HG03521 (cell line): ENCODE results near the gene ZNF827.

Experiments used
- ATAC-seq: cut with Tn5 transposase; IDR thresholded peaks from one replicate; pipeline ENCODE4 v1.9.1; 2021; ENCODE audit warnings: mild to moderate bottlenecking, moderate library complexity; ENCODE audit not compliant: unreplicated experiment

Gene ZNF827

DNA sequence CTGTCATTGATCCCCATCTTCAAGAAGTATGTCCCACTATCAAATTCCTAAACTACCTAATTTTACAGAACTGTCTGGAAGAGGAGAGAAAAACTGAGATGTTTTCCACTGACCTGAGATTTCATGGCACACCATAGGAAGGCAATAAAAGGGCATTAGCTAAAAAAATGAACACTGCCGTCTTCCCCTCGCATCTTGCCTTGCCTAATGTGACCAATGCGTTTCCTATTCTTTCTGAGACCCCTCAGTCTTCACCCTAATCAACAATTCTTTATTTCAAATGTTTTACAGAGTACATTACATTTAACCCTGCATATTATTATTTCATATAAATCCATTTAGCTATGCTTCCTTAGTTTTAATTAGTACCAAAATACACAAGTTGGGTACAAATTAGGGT is 43.6 kb downstream of the ZNF827 start:
- ATAC-seq: no peak

DNA sequence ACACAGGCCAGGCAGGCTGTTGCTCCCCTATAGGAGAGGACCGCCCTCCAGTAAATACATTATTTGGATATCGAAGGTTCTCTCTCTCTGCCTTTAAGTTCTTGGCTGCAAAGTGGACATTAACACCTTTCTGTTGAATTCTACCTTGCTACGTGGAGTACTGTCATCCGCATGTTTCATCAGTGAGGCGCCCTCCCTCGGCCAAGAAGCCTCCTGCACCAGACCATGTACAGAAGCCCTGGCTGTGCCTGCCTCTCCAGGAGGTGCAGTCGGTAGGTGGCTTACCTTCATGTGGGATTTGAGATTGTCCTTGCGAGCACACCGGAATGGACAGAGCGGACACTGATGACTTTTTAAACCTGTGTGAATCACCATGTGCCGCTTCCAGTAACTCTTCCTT is 46.7 kb downstream of the ZNF827 start:
- ATAC-seq: no peak

DNA sequence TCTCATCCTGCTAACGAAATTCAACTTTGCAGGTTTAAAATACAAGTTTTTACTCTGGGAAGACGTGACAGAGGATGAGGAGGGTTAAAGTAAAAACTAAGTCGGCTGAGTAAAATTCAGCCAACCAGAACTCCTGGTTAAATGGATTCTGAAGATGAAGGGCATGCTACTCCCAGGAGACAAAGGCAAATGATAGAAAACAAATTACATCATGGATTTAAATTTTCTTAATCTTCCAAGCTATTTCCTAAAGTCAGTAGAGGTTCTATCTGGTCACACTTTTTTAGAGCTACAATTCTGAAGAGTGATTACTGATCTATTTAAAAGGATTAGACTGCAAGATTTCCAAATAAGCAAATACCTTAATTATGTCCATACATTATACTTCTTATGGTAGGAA is 47.9 kb downstream of the ZNF827 start:
- ATAC-seq: no peak

DNA sequence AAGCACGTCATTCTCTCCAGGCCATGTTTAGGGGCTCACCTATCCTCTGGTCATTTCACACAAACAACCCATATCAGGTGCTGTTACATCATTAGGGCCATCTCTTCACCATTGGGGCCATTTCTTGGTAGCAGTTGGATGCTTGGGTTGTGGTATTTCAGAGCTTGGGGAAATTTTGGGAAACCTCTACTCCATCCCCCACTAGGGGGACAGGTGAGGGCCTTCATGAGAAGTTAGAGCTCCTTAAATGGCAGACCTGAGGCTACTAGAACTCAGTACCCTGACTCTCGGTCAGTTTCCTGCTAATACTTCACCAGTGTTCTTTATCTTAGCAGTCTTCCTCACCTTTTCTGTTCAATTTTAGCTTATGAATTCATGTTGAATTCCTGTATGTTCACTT is 50.2 kb downstream of the ZNF827 start:
- ATAC-seq: no peak

DNA sequence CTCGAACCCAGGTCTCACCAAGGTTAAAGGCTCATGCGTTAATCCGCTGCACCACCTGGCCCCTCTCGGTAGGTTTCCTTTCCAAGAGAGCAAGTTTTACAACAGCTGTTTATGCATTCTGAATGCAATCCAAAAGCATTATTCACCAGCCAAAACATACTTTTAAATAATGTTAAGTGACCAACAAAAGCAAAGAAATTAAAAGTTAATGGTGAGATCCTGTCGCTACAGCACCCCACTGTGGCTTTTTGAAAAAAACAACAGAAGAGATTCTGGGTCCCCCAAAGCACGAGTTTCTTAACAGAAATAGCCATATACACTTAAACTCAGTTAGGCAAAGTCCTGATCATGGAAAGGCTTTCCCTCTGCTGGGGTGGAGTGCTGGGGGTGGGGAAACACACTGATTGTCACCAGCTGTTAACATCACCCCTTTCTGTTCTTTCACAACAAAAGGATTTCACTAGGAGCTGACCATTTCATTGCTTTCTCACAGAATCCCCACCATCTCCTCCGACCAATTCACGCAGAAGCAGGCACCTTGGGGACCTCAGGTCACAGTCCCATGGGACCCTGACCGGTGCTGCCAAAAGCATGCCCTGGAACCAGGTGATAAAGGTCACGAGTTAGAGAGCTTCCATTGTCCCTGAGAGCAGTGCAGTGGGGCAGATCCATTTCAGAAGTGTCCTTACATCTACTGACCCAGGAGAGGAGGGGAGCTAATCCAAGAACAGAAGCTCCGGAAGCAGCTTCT is 51.2 kb downstream of the ZNF827 start:
- no peak for ATAC-seq

DNA sequence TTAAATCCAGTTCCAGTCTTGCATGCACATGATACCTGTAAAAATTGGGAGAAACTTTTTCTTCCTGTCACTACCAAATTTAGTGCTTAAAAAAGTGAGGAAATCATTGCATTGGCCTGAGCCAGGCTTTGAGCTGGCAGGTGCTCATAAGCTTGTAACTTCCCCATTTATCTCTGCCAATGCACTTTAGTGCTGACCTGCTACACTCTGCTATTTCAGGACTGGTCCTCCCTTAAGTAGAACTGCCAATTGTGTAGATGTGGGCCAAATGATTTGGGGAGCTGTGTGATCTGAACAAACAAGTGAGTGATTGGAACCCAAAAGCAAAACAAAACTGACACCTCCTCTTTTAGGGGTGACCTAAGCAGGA is 51.8 kb downstream of the ZNF827 start:
- ATAC-seq: no peak

DNA sequence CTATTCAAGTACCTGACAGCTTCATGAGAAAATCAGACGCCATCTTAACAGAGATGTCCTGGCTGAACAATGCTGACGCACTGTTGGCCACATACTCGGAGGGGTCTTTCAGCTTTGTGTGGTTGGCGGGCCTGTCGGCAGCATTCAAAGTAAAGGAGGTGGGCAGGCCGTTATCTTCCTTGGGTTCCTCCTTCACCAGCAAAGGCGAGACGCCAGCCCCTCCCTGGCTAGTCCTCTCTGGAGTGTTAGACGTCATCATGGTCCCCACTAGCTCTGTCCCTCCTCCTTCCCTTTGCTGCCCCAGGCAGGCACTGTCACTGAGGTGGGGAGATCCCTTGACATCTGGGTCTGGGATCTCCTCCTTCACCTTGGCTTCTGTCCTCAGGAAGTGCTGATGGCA is 53.0 kb downstream of the ZNF827 start:
- ATAC-seq: no peak

DNA sequence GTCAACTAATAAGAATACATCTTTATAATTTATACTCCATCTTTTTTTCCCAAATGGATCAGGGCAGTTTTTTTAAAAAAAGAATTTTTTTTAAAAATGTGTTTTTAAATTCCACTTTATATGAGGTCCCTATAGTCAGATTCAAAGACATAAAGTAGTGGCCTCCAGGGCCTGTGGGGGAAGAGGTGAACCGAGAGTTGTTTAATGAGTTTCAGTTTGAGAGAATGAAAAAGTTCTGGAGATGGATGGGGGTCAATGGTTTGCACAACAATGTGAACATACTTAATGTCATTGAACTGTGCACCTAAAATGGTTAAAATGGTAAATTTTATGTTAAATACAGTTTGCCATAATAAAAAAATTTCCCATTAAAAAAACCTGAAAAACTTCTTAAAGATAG is 53.8 kb downstream of the ZNF827 start:
- no peak for ATAC-seq

DNA sequence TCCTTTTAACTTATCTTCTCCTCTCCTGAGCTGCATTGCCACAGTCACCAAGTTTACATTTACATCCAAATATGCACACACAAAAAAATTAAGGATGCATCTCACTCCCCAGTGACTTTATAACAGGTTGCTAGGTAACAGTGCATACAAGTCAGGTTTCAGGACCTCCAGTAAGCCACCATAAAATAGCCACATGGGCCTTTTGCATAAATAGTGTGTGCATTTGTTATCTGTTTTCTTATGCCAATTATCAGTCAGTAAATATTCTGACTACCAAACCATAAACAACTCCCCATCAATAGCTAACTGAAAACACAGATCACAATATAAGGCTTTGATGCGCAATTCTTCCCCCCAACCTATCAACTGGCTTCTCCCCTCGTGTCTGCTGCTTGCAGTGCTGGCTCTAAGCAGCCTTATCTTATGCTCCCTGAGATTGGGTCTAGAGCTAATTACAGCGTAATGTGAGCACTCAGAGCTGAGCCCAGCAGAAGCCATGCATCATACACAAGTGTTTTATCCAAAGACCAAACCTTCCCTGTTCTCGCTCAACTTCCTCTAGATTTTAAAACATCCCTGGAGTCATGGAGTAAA is 55.4 kb downstream of the ZNF827 start:
- no peak for ATAC-seq

DNA sequence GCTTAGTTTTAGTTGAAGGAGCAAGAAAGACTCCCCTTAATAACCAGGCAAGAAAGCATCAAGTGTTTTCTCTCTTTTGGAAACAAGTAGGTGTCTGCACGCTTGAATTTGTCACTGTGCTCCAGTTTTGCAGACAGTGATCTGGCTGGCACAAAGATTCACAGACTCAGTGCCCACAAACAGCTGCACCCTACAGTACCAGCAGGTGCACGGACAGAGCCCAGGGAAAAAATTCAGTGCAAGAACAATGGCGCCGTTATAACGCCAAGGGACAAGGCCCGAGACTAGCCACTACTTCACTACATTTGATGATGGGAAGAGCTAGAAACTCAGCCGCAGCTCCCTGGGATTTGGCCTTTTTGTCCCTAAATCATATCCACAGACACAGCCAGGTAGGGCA is 56.0 kb downstream of the ZNF827 start:
- no peak for ATAC-seq

DNA sequence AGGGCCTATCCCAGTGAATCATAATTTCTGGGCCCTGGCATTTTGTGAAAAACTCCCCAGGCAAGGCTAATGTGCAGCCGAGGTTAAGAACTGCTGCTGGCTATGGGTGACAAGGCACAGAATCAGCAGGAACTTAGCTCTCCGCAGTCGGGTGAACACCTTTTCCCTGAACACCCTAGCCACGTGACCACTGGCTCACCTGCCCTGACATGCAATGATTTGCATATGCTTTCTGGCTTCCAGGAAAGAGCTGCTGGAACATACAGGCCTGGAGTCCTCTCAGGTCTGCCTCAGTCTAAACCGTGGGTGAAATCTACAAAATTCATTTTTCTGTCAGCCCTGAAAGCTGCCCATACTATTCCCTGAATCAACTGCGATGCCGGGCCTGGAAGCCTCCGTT is 56.6 kb downstream of the ZNF827 start:
- ATAC-seq: peak; percentile 38

DNA sequence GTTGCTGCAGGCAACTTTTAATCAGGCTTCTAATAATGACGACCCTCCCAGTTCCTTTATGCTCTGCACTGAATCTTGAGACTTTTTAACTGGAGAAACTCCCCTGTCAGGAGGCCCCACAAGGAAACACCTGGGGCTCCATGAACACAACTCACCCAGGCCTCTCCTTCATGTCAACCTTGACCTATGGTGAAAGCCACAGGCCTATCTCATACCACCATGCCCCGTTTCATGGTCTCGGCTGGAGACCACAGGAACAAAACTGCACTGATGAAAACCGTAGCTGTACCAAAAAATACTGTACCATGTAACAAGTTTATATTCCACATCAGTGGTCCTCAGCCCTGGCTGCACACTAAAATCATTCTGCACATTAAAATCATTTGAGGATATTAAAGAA is 57.0 kb downstream of the ZNF827 start:
- ATAC-seq: peak; percentile 50

DNA sequence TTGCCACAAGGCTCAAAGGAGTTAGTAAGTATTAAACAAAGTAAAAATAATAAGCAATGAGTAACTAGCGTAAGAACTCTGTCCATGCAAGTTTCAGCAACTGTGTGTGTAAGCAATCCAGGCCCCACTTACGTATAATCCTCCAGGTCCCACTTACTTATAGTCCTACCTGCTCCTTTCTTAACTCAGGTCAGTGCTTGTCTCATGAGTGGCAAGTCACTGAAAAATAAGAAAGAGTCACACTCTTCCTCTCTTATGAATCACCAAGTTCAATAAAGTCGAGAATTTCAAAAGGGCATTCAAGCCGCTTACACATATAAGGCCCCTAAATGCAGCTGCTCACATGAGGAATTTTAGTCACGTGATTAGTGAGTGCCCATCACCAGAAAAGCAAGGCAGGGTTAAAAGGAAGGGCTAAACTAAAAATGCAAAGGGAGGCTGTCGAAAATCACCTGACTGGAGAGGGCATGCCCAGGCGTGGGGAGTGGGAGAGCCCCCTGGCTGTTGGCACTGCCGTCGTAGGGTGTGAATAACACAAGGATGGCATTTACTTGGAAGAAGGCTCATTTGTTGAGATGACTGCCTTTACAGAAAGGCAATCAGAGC is 58.2 kb downstream of the ZNF827 start:
- ATAC-seq: no peak

DNA sequence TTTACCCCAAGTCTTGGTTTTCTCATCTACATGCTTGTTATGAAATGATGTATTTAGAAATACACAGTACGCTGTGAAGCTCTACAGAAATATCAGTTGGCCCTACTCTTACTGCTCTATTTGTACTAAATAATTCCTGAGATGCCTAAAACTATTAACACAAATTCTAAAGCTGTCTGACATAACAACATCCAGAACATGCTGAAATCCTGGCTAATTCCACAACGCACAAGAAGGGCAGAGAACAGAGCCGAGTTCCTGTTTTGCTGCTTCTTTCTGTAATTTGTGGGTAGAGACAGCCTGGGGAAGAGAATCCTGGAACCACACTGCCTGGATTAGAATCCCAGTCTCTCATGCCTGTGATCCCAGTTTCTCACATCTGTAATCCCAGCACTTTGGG is 59.0 kb downstream of the ZNF827 start:
- no peak for ATAC-seq

DNA sequence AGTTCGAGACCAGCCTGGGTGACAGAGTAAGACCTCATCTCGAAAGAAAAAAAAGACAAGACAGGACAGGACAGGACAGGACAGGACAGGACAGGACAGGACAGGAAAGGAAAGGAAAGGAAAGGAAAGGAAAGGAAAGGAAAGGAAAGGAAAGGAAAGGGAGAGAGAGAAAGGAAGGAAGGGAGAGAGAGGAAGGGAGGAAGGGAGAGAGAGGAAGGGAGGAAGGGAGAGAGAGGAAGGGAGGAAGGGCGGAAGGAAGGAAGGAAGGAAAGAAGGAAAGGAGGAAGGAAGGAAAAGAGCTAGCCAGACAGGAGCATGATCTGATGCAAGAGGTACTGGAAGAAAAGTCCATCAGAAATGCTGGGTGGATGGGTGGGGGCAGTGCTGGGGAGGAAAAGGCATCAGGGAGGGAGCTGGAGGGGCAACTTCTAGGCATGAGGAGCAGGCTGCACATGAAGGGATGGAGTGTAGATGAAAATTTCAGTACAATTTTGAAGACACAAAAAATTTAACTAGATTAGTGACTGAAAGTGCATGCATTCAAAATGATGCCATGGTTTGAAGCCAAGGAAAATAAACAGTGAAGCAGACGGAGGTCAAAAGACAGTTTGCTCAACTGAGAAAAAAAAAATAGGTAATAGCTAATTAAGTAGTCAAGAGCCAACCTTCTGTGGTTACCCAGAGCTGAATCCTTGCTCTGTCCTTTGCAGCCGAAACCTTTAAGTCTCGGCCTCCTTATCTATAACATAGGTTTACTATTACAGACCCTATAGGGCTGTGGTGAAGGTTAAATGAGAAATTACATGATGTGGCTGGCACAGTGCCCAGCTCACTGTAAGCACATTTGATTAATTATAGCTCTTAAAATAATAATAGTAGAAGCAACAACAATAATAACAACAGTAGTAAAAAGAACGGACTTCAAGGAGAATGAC is 59.9 kb downstream of the ZNF827 start:
- no peak for ATAC-seq

DNA sequence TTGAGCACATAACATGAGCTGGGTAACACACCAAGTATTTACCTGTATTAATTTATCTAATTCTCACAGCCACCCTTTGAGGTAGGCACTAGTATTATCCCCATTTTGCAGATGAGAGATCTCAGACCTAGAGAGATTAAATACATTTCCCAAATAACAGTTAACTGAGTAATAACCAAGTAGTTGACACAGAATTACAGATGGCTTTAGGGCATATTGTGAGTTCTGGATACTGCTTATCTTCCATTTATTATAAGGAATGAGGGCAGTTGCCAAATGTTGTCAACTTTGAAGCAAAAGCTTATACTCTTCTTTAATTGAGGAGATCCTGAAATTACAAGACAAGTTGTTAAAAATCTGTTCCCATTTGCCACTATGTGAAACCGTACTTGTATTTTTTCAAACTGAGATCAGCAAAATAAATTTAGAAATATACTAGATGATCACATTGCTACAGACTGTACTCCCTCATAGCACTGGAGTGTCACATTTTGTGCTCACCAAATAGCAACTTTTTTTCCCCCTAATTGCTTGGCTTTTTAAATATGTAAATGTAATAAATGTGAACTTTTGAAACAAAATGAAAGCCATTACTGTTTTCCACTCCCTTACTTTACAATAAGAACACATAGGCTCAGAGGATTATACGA is 62.0 kb downstream of the ZNF827 start:
- ATAC-seq: no peak

DNA sequence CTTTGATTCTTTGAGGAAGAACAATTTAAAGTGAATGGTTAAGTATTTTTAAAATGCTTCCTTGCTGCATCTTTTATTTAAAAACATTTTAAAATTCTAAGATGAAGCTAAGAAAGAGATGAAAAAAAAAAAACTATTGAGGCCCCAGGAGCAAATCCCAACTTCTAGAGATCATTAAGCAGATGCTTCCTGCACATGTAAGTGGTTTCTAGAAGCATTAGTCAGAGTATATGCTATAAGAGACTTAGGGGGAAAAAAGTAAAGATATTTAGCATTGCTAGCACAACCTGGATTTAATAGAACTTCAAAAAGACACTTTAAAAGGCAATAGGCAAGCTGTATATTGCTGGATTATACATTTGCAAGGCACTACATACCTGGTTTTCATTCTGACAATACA is 64.7 kb downstream of the ZNF827 start:
- ATAC-seq: no peak

DNA sequence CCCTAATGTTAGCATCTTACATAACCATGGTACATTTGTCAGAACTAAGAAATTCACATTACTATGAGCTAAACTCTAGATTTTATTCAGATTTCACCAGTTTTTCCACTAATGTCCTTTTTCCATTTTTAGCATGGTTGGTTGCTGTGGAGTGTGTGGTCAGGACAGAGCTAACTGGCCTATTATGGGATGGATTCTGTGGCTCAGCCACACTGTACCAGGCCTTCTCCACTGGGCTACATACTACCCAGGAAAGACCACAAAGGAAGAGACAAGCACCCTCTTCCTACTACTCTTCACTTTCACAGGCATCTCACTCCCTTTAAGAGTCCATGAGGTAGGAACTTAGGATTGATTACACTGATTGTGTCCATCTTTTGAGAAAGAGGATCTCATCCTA is 67.4 kb downstream of the ZNF827 start:
- ATAC-seq: no peak

DNA sequence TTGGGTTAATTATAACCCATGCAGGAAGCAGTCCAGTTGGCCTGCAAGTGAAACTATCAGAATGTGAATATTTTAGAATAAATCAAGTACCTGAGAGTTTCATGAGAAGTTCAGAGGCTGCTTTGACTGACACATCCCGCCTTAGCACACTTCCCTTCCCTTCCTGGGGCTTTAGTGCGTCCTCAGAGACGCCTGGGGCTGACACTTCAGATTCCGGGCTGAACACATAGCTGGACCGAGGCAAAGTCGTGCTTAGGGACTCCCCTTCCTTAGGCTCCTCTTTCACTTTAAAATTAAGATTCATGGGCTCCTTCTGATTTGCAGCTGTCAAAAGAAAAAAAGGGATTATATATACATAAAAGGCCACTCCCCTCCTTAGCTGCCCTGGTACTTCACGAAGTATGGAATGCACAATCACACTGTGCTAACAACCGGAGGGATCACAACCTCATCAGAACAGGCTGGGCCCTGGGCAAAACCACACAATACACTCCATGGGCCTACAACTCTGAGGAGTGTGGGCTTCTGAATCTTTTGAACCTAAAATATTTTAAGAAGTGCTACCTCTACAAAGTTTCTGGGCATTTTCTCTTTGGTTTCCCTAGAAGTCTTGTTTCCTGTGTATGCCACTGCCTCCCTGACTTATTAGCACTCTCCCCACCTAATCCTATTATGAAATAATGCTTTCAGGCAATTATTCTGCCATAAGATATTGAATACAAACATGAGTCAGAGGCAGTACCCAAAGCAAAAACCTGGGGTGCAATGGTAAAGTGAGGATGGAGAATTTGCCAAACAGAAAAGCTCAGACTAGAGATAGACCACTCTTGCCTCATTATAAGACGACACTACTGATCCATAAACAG is 68.2 kb downstream of the ZNF827 start:
- no peak for ATAC-seq
